ENCODE results near the gene ZNF780B. TPM values are rescaled to one million over a fixed set of nuclear protein-coding genes. Genes with fewer than 3 reads are reported as not detected.

Gene ZNF780B
- total and polyA plus RNA-seq, 7 donors = 0.69 to 30.7 (median 16.0) TPM

DNA sequence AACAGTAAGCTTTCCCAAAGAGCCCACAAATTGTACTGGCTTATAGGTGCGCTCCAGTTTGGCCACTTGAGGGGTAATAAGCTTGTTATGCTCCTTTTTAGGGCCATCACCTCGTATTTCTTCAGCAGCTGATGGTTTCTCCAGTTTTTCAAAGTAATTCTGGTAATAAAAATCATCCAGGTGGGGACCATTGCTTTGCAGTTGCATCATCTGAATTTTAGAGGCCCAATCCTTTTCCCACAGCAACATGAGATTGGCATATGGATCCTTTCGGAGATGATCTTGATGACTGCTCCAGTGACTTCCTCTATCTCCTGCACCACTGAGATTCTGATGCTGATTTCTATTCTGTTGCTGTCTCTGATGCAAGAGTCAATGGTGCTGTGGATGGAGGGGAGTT, 32.1 kb downstream of the ZNF780B start:
- 79 to 85% methylated on average over 3 of the region's 3 CpGs for WGBS, 2 donors
- H3K27me3 ChIP-seq = no peaks in the 10 kb centered on the region
- no peak for DNase-seq
- no peak for TF ChIP-seq POLR2AphosphoS5 (IDR thresholded peaks at IDR 0.05)
- TF ChIP-seq POLR2A (IDR thresholded peaks at IDR 0.05) = no peak
- TF ChIP-seq, protein P1, sequence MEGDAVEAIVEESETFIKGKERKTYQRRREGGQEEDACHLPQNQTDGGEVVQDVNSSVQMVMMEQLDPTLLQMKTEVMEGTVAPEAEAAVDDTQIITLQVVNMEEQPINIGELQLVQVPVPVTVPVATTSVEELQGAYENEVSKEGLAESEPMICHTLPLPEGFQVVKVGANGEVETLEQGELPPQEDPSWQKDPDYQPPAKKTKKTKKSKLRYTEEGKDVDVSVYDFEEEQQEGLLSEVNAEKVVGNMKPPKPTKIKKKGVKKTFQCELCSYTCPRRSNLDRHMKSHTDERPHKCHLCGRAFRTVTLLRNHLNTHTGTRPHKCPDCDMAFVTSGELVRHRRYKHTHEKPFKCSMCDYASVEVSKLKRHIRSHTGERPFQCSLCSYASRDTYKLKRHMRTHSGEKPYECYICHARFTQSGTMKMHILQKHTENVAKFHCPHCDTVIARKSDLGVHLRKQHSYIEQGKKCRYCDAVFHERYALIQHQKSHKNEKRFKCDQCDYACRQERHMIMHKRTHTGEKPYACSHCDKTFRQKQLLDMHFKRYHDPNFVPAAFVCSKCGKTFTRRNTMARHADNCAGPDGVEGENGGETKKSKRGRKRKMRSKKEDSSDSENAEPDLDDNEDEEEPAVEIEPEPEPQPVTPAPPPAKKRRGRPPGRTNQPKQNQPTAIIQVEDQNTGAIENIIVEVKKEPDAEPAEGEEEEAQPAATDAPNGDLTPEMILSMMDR (IDR thresholded peaks at IDR 0.05) = no peak
- no peak for TF ChIP-seq EP300 (IDR thresholded peaks at IDR 0.05)
- H3K4me1 ChIP-seq = no peaks in the 10 kb centered on the region
- intact Hi-C loops (cut with DNase I) = no loop called here
- H3K36me3 ChIP-seq = no peaks in the 10 kb centered on the region
- peaks cover 19 to 42% (median 39%) of the 10 kb centered on the region in 4 donors for H3K9me3 ChIP-seq
- H3K4me3 ChIP-seq = no peak overlapping the region
- no peak overlapping the region for H3K27ac ChIP-seq

DNA sequence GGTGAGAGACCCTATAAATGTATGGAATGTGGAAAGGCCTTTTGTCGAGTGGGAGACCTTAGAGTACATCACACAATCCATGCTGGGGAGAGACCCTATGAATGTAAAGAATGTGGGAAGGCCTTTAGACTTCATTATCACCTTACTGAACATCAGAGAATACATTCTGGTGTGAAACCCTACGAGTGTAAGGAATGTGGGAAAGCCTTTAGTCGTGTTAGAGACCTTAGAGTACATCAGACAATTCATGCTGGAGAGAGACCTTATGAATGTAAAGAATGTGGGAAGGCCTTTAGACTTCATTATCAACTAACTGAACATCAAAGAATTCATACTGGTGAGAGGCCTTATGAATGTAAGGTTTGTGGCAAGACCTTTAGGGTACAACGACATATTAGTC, 42.0 kb downstream of the ZNF780B start:
- H3K36me3 ChIP-seq = peaks cover 21 to 66% (median 40%) of the 10 kb centered on the region in 4 donors
- H3K9me3 ChIP-seq = peaks cover 27 to 51% (median 41%) of the 10 kb centered on the region in 4 donors
- no peak for DNase-seq
- TF ChIP-seq POLR2AphosphoS5 (IDR thresholded peaks at IDR 0.05) = no peak
- TF ChIP-seq, protein P1 (IDR thresholded peaks at IDR 0.05) = no peak
- H3K27me3 ChIP-seq = no peaks in the 10 kb centered on the region
- 96% methylated on average over 4 of the region's 4 CpGs for WGBS, 2 donors
- no peak overlapping the region for H3K27ac ChIP-seq
- H3K4me1 ChIP-seq = no peaks in the 10 kb centered on the region
- no peak overlapping the region for H3K4me3 ChIP-seq
- intact Hi-C loops (cut with DNase I) = no loop called here

DNA sequence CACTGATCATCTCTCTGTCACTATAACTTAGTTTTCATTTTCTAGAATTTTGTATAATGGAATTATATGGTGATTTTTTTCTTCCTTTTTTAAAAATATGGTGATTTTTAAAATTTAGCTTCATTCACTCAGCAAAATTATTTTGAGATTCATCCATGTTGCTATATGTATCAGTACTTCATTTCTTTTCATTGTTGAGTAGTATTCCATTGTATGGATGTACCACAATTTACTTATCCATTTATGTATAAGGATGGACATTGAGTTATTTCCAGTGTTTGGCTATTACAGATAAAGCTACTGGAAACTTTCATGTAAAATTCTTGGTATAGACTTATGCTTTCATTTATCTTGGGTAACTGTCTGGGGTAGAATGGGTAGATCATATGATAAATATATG, 46.4 kb downstream of the ZNF780B start:
- no peaks in the 10 kb centered on the region for H3K4me1 ChIP-seq
- H3K27me3 ChIP-seq = peaks cover 0 to 4% (median 0%) of the 10 kb centered on the region in 3 donors
- DNase-seq = no peak
- TF ChIP-seq POLR2A (IDR thresholded peaks at IDR 0.05) = no peak
- no peak for TF ChIP-seq POLR2AphosphoS5 (IDR thresholded peaks at IDR 0.05)
- TF ChIP-seq, protein P1 (IDR thresholded peaks at IDR 0.05) = no peak
- TF ChIP-seq EP300 (IDR thresholded peaks at IDR 0.05) = no peak
- H3K36me3 ChIP-seq = peaks cover 33 to 84% (median 60%) of the 10 kb centered on the region in 4 donors
- H3K4me3 ChIP-seq = no peak overlapping the region
- no peak overlapping the region for H3K27ac ChIP-seq
- H3K9me3 ChIP-seq = peaks cover 11 to 27% (median 14%) of the 10 kb centered on the region in 4 donors
- intact Hi-C loops (cut with DNase I) = no loop called here

DNA sequence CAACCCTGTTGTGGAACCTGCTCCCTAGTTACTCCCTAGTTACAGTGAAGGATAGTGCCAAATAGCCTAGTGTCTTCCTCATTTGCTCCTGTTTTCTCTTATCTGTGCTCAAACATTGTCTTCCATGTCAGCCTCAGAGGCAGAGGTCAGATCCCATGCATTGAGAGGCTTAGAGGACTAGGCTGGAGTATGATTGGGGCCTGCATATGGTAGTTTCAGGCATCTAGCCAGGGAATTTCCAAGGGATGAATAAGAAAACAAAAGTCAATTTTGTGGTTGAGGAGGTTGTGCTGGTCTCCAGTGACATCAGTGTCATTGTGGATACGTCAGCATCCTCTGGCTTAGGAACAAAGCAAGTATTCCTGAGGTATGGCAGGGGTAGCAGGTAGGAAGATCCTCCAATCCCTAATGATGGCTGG, 49.7 kb downstream of the ZNF780B start:
- TF ChIP-seq POLR2AphosphoS5 (IDR thresholded peaks at IDR 0.05) (no peak), POLR2A (IDR thresholded peaks at IDR 0.05) (no peak), EP300 (IDR thresholded peaks at IDR 0.05) (no peak)
- TF ChIP-seq, protein P1 (IDR thresholded peaks at IDR 0.05) = no peak
- 83 to 96% methylated on average over 1 of the region's 1 CpG for WGBS, 2 donors
- Histone ChIP-seq H3K4me3 (no peak overlapping the region), H3K27me3 (peaks cover 0 to 4% (median 0%) of the 10 kb centered on the region in 3 donors), H3K27ac (no peak overlapping the region), H3K9me3 (peaks cover 0 to 5% (median 0%) of the 10 kb centered on the region in 4 donors), H3K36me3 (peaks cover 28 to 51% (median 43%) of the 10 kb centered on the region in 4 donors), H3K4me1 (no peaks in the 10 kb centered on the region)
- no peak for DNase-seq
- intact Hi-C loops (cut with DNase I) = no loop called here

DNA sequence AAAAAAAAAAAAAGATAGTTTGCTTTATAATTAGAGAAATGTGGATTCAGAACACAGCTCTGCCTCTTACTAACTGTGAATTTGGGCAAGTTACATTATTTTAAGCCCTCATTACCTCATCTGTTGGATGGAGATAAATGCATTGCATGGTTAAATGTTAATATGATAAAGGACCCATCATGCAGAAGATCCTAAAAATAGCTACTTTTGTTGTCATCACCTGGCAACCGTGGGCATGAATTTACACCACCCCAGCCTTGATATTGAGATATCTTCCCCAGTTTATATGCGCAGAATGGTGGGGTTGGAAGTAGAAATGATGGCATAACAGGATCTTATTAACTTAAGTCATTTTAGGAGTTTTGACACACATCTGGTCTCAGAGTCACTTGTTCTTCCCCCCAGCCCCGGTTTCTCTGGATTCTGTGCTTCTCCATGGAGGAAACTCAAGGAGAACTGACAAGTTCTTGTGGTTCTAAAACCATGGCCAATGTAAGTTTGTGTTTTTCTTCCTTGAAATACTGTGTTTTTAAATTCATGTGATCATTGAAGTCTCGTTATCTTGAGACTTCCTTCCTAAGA, 50.2 kb downstream of the ZNF780B start:
- H3K9me3 ChIP-seq = peaks cover 0 to 5% (median 0%) of the 10 kb centered on the region in 4 donors
- intact Hi-C loops (cut with DNase I) = no loop called here
- peaks cover 0 to 4% (median 0%) of the 10 kb centered on the region in 3 donors for H3K27me3 ChIP-seq
- H3K4me3 ChIP-seq = no peak overlapping the region
- DNase-seq = no peak
- peaks cover 25 to 46% (median 39%) of the 10 kb centered on the region in 4 donors for H3K36me3 ChIP-seq
- H3K27ac ChIP-seq = no peak overlapping the region
- TF ChIP-seq, protein P1 (IDR thresholded peaks at IDR 0.05) = no peak
- TF ChIP-seq POLR2AphosphoS5 (IDR thresholded peaks at IDR 0.05) (no peak), POLR2A (IDR thresholded peaks at IDR 0.05) (no peak), EP300 (IDR thresholded peaks at IDR 0.05) (no peak)
- H3K4me1 ChIP-seq = no peaks in the 10 kb centered on the region
- 90 to 95% methylated on average over 4 of the region's 4 CpGs for WGBS, 2 donors
